ENCODE measurements around the gene MAST3.

DNA sequence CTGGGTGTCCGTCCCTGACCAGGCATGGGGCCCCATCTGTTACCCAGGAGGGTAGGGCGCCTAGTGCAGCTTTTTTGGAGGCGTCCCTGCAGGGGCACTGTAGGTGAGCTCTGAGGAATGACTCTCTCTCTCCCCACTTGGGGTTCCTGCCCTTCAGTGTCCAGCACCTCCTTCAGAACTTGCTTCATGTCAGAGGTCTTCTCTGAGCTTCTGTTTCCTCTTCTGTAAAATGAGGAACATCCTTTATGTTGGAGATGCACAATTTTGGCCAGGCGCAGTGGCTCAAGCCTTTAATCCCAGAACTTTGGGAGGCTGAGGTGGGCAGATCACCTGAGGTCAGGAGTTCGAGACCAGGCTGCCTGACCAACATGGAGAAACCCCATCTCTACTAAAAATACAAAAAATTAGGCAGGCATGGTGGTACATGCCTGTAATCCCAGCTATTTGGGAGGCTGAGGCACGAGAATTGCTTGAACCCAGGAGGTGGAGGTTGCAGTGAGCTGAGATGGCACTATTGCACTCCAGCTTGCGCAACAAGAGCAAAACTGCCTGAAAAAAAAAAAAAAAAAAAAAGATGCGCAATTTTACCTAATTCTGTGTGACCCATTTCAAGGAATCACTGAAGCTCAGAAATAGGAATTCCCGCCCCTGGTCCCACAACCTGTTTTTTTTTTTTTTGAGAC, 40.2 kb downstream of the MAST3 start:
- TF ChIP-seq FOXM1 (IDR thresholded peaks at IDR 0.05; ENCODE audit: borderline replicate concordance, low read depth) (no peak), NFIC (IDR thresholded peaks at IDR 0.05) (no peak), TCF12 (IDR thresholded peaks at IDR 0.05; ENCODE audit: low read depth) (no peak), EGR1 (IDR thresholded peaks at IDR 0.05) (no peak)
- TF ChIP-seq, protein P1, sequence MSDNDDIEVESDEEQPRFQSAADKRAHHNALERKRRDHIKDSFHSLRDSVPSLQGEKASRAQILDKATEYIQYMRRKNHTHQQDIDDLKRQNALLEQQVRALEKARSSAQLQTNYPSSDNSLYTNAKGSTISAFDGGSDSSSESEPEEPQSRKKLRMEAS (IDR thresholded peaks at IDR 0.05), result no peak
- TF ChIP-seq, protein P2, sequence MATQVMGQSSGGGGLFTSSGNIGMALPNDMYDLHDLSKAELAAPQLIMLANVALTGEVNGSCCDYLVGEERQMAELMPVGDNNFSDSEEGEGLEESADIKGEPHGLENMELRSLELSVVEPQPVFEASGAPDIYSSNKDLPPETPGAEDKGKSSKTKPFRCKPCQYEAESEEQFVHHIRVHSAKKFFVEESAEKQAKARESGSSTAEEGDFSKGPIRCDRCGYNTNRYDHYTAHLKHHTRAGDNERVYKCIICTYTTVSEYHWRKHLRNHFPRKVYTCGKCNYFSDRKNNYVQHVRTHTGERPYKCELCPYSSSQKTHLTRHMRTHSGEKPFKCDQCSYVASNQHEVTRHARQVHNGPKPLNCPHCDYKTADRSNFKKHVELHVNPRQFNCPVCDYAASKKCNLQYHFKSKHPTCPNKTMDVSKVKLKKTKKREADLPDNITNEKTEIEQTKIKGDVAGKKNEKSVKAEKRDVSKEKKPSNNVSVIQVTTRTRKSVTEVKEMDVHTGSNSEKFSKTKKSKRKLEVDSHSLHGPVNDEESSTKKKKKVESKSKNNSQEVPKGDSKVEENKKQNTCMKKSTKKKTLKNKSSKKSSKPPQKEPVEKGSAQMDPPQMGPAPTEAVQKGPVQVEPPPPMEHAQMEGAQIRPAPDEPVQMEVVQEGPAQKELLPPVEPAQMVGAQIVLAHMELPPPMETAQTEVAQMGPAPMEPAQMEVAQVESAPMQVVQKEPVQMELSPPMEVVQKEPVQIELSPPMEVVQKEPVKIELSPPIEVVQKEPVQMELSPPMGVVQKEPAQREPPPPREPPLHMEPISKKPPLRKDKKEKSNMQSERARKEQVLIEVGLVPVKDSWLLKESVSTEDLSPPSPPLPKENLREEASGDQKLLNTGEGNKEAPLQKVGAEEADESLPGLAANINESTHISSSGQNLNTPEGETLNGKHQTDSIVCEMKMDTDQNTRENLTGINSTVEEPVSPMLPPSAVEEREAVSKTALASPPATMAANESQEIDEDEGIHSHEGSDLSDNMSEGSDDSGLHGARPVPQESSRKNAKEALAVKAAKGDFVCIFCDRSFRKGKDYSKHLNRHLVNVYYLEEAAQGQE (IDR thresholded peaks at IDR 0.05; ENCODE audit: low read depth), result no peak
